HepG2 (cell line): ENCODE measurements around the gene SNAP91. TPM values are rescaled to one million over a fixed set of nuclear protein-coding genes. Genes with fewer than 3 reads are reported as not detected.

ENCODE experiments used
- ATAC-seq: fragments of 200-7000 bp; cut with Tn5 transposase; 3 replicates; pipeline ENCODE4 v1.9.1; 2020; ENCODE audit warnings: mild to moderate bottlenecking, moderate library complexity
- BruUV-seq: library from RNA; stranded (reverse); fragments of 400-500 nt; replicated peaks from 2 replicates; lab custom pipeline; 2021; lab: Mats Ljungman, UMichigan
- CTCF ChIA-PET: fragments of 300-600 bp; formaldehyde crosslinking; extraction: SDS; loops from one replicate; lab custom pipeline; 2021; ENCODE audit warnings: low total read pairs, inconsistent platforms, low intra/inter-chr PET ratio; lab: Yijun Ruan, JAX
- POLR2A ChIA-PET: fragments of 350-600 bp; sonication (Branson Sonifier 250); formaldehyde crosslinking; loops from one replicate; lab custom pipeline; 2020; ENCODE audit warnings: antibody characterized with exemption, inconsistent platforms; lab: Yijun Ruan, JAX
- DNase-seq: peaks from one replicate; pipeline ENCODE4 v3.0.0-alpha.2; 2015; ENCODE audit warnings: low spot score
- FAIRE-seq: peaks from 3 replicates; lab custom pipeline; 2011; peaks lifted over from hg19 to GRCh38; lab: Jason Lieb, UNC
- H2AFZ ChIP-seq: one replicate; pipeline ENCODE4 v1.6.1; 2011; ENCODE audit warnings: low read length, inconsistent platforms
- H3K27ac ChIP-seq: fragments of 300-600 bp; 3 replicates; pipeline ENCODE4 v1.8.0; 2011; ENCODE audit warnings: mixed run types, mild to moderate bottlenecking, mixed read lengths, low read length, inconsistent platforms; ENCODE audit not compliant: insufficient read depth; ENCODE audit errors: extremely low read length
- H3K27me3 ChIP-seq, 2 experiments: fragments of 200-600 bp in 1 of 2; 2 replicates in 1 of 2; 3 replicates in 1 of 2; pipeline versions ENCODE4 v1.6.0 to v1.8.0; 2011; ENCODE audit warnings: low read length in 2 of 2, mild to moderate bottlenecking in 2 of 2, moderate library complexity in 2 of 2, inconsistent platforms in 1 of 2; ENCODE audit not compliant: insufficient read depth in 2 of 2, control insufficient read depth in 1 of 2
- H3K36me3 ChIP-seq, 2 experiments: fragments of 200-600 bp in 1 of 2; replicated peaks in 1 of 2; 2 replicates in 1 of 2; 3 replicates in 1 of 2; pipeline versions ENCODE4 v1.5.1 to v1.8.0; 2011; ENCODE audit warnings: low read length in 2 of 2, inconsistent platforms in 1 of 2; ENCODE audit not compliant: insufficient read depth in 2 of 2, control insufficient read depth in 1 of 2
- H3K4me1 ChIP-seq: 2 replicates; pipeline ENCODE4 v1.5.1; 2012; ENCODE audit warnings: low read length, inconsistent platforms; ENCODE audit not compliant: insufficient read depth
- H3K4me2 ChIP-seq: 2 replicates; pipeline ENCODE4 v1.6.0; 2011; ENCODE audit warnings: low read depth, low read length, inconsistent platforms
- H3K4me3 ChIP-seq, 3 experiments: fragments of 200-600 bp in 1 of 3; sonication (generic), shearing (Covaris generic) in 1 of 3; replicated peaks in 1 of 3; 2 replicates each; pipeline ENCODE4 v1.5.1; 2011 to 2016; ENCODE audit warnings: low read length in 3 of 3, inconsistent platforms in 2 of 3, low read depth in 2 of 3, mild to moderate bottlenecking in 2 of 3, control low read depth in 1 of 3, mixed read lengths in 1 of 3; ENCODE audit not compliant: insufficient read depth in 1 of 3
- H3K79me2 ChIP-seq: one replicate; pipeline ENCODE4 v1.6.1; 2011; ENCODE audit warnings: low read length, inconsistent platforms; ENCODE audit not compliant: insufficient read depth
- H3K9ac ChIP-seq: 2 replicates; pipeline ENCODE4 v1.6.0; 2011; ENCODE audit warnings: mild to moderate bottlenecking, low read depth, low read length, inconsistent platforms; ENCODE audit not compliant: insufficient read depth
- H3K9me3 ChIP-seq: 2 replicates; pipeline ENCODE4 v1.5.1; 2012; ENCODE audit warnings: mild to moderate bottlenecking, low read length
- H4K20me1 ChIP-seq: 2 replicates; pipeline ENCODE4 v1.6.0; 2011; ENCODE audit warnings: inconsistent platforms, mild to moderate bottlenecking, low read length, moderate library complexity; ENCODE audit not compliant: insufficient read depth
- AKNA ChIP-seq: sonication (generic); formaldehyde crosslinking; IDR thresholded peaks from 2 replicates; pipeline ENCODE4 v1.4.0; 2020; ENCODE audit warnings: missing genetic modification reagents, borderline replicate concordance
- ARHGAP35 ChIP-seq: sonication (generic); formaldehyde crosslinking; IDR thresholded peaks from 2 replicates; pipeline ENCODE4 v1.9.0; 2022; ENCODE audit warnings: mild to moderate bottlenecking, inconsistent platforms, moderate library complexity, missing genetic modification reagents, borderline replicate concordance
- FOXK2 ChIP-seq: fragments of 450-650 bp; IDR thresholded peaks from 2 replicates; pipeline ENCODE4 v1.6.1; 2016
- ZNF280B ChIP-seq: sonication (generic); formaldehyde crosslinking; IDR thresholded peaks from 2 replicates; pipeline ENCODE4 v1.5.0; 2020; ENCODE audit warnings: missing genetic modification reagents, mild to moderate bottlenecking, borderline replicate concordance
- ZNF337 ChIP-seq: sonication (generic); formaldehyde crosslinking; IDR thresholded peaks from 2 replicates; pipeline ENCODE4 v1.5.1; 2020; ENCODE audit warnings: missing genetic modification reagents, low read depth, mild to moderate bottlenecking, borderline replicate concordance
- ZNF503 ChIP-seq: sonication (generic); formaldehyde crosslinking; IDR thresholded peaks from 2 replicates; pipeline ENCODE4 v1.4.0; 2020; ENCODE audit warnings: missing genetic modification reagents
- ZNF629 ChIP-seq: sonication (generic); formaldehyde crosslinking; conservative IDR thresholded peaks from 2 replicates; pipeline ENCODE4 v1.5.0; 2020; ENCODE audit warnings: missing genetic modification reagents
- ZNF770 ChIP-seq: sonication (generic); formaldehyde crosslinking; IDR thresholded peaks from 2 replicates; pipeline ENCODE4 v1.5.0; 2020; ENCODE audit warnings: mild to moderate bottlenecking, missing genetic modification reagents
- WGBS: methylation state at CpG from one replicate; pipeline ENCODE4 v1.1.6; 2017; ENCODE audit warnings: low lambda C conversion rate; 5-methylcytosine and 5-hydroxymethylcytosine counted together
- in situ Hi-C: cut with HindIII; loops from 2 replicates; pipeline ENCODE4 v1.10.0; 2017; ENCODE audit warnings: low pct_unique_long_range_greater_than_20kb; ENCODE audit not compliant: extremely low pct_ligation_motif_present
- intact Hi-C: fragments of 100-400 bp; cut with micrococcal nuclease; formaldehyde crosslinking; loops from one replicate; pipeline ENCODE4 v1.10.0; 2022; ENCODE audit not compliant: unreplicated experiment
- polyA plus RNA-seq, 8 experiments: library from polyadenylated mRNA; depleted of rRNA in 3 of 8; stranded (reverse) in 7 of 8; unstranded in 1 of 8; fragments of >200 nt; fragmentation: Illumina TruSeq in 4 of 8; extraction: Trizol in 4 of 8; gene quantifications; 2 replicates each; pipeline versions ENCODE4 v1.2.1 to v1.2.3, GENCODE V29; 2011 to 2016; ENCODE audit warnings: low read depth in 4 of 8, missing spikeins in 1 of 8, mixed read lengths in 1 of 8; ENCODE audit not compliant: insufficient read depth in 1 of 8
- total RNA-seq, 5 experiments: library from RNA; depleted of rRNA; stranded (reverse); fragments of >200 nt; fragmentation: Illumina TruSeq; extraction: Trizol; gene quantifications; 2 replicates each; pipeline ENCODE4 v1.2.3, GENCODE V29; 2016; ENCODE audit warnings: low read depth in 1 of 5

The SNAP91 gene
- total and polyA plus RNA-seq, 2 of the 13 experiments (the other 11 are each of a cell fraction or from before 2014, with no cell fraction given): not detected

GRCh38 chr6:83613378-83613777 is 95.5 kb downstream of the SNAP91 start:
- Histone ChIP-seq H3K36me3 (no peaks in the 10 kb centered on the region), H3K9ac (no peak overlapping the region), H3K79me2 (no peaks in the 10 kb centered on the region), H3K27me3 (no peaks in the 10 kb centered on the region), H4K20me1 (no peaks in the 10 kb centered on the region), H3K4me3 (no peak overlapping the region), H3K4me1 (no peaks in the 10 kb centered on the region), H3K27ac (no peak overlapping the region), H3K4me2 (no peak overlapping the region), H3K9me3 (no peaks in the 10 kb centered on the region), H2AFZ (no peak overlapping the region)
- WGBS: 9% methylated on average over 4 of the region's 4 CpGs
- TF ChIP-seq FOXK2: no peak
- TF ChIP-seq ZNF629 (CRISPR knock-in tag): no peak
- no peak for TF ChIP-seq ZNF337 (CRISPR knock-in tag)
- TF ChIP-seq ZNF503 (CRISPR knock-in tag): no peak
- TF ChIP-seq ZNF770 (CRISPR knock-in tag): no peak
- no peak for TF ChIP-seq ARHGAP35 (CRISPR knock-in tag)
- TF ChIP-seq AKNA (CRISPR knock-in tag): no peak
- TF ChIP-seq ZNF280B (CRISPR knock-in tag): no peak
- POLR2A ChIA-PET: no interaction called here
- ATAC-seq: no peak
- FAIRE-seq: no peak
- intact Hi-C loops (loop anchor here (10.0 kb wide), 1 partner anchor 191 kb away; no protein-coding TSS in a partner anchor), in situ Hi-C loops (loop anchor here (10.0 kb wide), 1 partner anchor 611 kb away; the partner anchor contains the start of gene CEP162)
- no TSS peak for BruUV-seq
- CTCF ChIA-PET: no interaction called here
- DNase-seq: no peak
